Muscle of arm (tissue), 12 donors: ENCODE data around the gene DIAPH1. TPM values are rescaled to one million over a fixed set of nuclear protein-coding genes. Genes with fewer than 3 reads are reported as not detected.
A peak's percentile ranks its signal among the peaks of the same experiment; 100 is the strongest.

Experiments used
- DNase-seq: peaks from one replicate; pipeline ENCODE4 v3.0.0-alpha.2; 2013
- polyA plus RNA-seq, 12 donors: library from polyadenylated mRNA; unstranded; fragments of 120-200 nt; gene quantifications; one replicate each; pipeline ENCODE4 v1.2.1, GENCODE V29; 2013; ENCODE audit not compliant: insufficient read length in 12 of 12

The DIAPH1 gene
- polyA plus RNA-seq, 12 donors, result 19.9 to 47.9 (median 22.4) TPM; not detected in 1

DNA sequence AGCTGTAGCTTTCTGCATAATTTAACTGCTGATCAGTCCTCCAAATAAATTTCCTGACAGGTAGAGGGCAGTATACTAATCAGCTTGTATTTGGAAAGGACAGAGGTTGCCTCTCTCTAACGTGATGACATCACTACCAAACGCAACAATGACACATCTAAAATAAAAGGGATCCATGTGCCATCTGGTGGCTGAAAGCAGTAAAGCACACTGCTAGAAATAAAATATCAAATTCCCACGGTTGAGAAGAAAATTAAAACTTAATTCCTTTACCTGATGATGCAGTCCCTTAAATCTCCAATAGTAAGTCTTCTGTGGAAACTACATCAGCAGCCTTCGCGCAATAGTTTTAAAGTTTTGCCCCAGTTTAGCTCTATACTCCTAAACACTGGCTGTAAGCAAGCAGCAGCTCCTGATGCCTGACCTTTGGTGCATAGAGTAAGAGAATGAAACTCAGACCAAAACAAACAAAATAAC lies 54.5 kb downstream of the DIAPH1 start:
- peak; percentile 91 for DNase-seq

DNA sequence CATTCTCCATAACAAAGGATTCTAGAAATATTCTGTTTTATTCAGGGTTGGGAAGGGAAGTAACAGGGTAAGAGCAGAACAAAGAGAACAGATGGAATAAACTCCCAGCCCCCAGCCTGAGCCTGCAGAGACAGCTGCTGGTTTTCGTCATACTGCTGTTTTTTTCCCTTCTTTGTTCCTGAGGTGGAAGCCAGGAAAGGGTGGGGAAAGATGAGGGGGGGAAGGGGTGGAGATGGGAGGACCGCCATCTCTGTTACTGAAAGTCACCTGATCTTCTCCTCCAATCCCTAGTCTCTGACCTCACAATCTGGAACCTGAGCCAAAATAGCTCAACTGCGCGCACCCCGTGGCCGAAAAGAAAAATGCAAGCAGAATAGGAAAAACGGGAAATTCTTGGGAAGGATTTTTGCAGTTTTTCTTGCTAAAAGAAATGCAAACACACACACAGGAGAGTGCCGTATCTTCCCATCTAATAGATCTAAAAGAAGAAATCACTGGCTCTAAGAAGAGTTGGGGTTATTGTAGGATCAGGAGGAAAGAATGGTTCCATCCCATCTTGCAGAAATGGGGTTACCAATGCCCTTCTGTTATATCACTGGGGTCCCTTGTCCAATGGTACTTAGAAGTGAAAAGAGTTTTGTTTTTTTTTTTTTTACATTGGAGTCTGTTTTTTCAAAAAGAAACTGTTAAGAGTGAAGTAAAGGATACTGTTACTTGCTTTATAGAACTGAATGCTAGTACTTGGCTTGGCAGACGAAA lies 57.9 kb downstream of the DIAPH1 start:
- peak; percentile 97 for DNase-seq

DNA sequence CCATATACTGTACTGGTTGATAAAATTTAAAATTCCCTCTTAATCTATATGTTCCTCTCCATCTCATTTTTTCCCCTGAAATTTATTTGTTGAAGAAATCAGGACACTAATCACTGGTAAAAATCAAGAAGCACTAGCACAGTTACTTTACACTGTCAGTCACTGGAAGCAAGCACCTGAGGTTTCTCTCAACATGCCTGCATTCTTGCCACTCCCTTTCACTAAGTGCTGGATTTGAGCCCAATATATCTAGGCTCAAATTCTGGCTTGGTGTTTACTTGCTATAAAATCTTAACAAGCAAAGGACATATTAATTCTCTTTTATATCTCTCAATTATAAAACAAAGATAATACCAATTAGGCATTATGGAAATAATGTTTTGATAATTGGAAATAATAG lies 58.6 kb downstream of the DIAPH1 start:
- DNase-seq, result no peak

DNA sequence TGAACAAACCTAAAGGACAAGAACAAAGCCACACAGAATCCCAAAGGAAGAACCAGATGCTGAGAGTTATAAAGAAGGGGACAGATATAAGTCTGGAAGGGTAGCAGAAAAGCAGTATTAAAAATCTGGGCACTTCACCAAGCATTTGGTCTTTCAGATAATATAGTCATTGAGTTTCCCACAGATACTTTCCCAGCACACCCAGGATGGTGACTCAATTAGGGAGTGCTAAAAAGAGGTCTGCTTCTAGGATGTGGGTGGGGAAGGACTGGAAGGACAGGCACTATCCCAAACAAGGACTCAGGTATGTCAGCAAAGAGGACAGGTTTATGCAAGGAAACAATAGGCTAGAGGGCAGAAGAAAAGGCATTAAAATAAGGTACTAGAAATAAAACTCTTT lies 59.3 kb downstream of the DIAPH1 start:
- no peak for DNase-seq

DNA sequence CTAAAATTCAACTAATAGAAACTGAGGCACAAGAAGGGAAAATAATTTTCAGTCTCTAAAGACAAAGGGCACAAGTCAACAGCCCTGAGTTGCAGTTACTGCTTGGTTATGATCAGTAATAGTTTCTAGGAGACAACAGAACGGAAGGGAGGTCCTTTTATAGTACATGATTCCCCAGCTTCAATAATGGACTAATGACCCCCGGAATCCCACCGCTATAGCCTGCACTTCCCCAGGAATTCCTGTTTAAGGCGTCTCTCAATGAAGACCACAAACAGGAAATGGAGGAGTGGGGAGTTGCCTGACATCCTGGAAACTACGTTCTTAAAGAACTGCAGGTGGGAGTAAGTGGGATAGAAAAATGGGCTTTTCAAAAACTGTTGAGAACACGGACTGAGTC lies 60.6 kb downstream of the DIAPH1 start:
- no peak for DNase-seq

DNA sequence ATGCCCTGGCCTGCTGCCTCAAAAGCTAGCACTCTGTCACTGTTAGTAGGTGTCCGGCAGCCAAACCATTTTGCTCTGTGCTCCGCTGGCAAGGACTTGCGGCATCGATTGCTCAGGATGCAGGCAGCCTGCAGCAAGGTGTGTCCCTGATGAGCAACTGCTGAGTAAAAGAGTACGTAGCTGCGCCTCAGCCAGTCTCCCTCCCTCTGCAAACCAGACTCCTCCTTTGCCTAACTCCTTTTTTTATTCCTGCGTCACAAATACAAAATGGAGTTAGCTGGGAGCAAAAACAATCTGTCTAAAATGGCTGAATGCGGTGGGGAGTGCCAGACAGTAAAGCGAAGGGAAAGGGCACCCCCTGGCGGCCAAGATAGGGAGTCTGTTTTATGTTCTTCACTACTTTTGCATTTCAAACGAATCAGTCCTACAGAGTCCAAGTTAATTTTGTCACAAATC lies 61.1 kb downstream of the DIAPH1 start:
- peak; percentile 93 for DNase-seq

DNA sequence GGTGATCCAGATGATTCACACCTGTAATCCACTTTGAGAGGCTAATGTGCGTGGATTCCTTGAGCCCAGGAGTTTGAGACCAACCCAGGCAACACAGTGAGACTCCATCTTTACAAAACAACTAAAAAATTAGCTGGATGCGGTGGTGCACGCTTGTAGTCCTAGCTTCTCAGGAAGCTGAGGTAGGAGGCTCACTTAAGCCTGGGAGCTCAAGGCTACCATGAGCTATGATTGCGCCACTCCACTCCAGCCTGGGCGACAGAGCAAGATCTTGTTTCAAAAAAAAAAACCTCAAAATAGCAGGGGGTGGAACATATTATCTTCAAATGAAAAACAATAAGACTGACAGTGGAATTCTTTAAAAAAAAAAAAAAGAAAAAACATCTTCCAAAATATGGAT lies 70.9 kb downstream of the DIAPH1 start:
- DNase-seq, result no peak

DNA sequence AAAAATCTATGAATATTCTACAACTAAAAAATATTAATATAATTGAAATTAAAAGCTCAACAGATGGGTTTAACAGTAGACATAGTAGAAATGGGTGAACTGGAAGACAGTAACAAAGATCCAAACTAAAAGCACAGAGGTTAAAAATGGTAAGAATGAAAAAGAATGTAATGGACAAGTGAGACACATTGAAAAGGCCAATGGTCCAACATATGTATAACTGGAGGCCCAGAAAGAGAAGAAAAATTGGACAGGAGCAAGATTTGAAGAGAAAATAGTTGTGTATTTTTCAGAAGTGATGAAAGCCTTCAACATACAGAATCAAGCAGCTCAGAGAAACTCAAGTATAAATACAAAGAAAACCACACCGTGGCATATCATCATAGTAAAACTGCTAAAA lies 71.3 kb downstream of the DIAPH1 start:
- DNase-seq, result no peak

DNA sequence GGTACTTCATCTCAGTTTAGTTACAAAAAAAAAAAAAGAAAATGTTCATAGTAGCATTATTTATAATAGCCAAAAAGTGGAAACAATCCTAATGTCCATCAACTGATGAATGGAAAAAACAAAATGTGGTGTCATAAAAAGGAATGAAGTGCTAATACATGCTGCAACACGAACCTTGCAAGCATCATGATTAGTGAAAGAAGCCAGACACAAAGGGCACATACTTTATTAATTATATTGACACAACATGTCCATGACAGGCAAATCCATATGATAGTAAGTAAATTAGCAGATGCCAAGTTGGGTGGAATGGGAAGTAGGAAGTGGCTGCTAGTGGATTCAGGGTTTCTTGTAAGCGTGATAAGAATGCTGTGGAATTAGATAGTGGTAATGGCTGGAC lies 75.7 kb downstream of the DIAPH1 start:
- no peak for DNase-seq

DNA sequence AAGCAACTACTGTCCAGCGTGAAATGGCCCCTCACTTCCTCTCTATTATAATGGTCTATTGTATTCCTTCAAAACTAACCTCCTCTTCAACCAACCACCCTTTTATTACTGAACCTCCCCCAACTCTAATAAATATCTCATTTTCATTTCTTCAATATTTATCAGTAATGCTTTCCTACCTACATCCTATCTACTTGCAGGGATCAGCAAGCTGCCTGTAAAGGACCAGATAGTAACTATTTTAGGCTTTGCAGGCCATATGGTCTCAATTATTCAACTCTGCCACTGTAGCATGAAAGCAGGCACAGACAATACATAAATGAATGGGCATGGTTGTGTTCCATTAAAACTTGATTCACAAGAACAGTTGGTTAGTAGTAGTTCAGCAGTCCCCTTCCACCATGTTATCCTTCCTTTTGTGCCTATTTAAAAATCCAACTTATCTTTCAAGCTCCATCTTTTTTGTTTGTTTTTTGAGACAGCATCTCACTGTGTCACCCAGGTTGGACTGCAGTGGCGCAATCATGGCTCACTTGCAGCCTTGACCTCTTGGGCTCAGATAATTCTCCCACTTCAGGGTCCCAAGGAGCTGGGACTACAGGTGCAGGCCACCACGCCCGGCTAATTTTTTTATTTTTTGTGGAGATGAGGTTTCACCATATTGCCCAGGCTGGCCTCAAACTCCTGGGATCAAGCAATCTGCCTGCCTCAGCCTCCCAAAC lies 84.1 kb downstream of the DIAPH1 start:
- DNase-seq, result no peak

DNA sequence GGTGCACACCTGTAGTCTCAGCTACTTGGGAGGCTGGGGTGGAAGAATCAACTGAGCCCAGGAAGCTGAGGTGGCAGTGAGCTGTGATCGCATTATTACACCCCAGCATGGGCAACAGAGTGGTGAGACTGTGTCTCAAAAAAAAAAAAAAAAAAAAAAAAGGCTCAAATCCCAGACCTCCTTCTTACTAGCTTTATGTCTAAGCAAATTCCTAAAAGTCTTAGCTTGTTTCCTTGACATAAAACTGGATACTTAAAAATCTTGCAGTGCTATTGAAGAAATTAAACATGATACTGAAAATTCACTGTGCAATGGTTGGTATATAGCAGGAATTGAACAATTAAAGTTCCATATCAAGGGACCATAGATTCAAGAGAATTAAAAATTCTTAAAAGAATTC lies 84.9 kb downstream of the DIAPH1 start:
- no peak for DNase-seq

DNA sequence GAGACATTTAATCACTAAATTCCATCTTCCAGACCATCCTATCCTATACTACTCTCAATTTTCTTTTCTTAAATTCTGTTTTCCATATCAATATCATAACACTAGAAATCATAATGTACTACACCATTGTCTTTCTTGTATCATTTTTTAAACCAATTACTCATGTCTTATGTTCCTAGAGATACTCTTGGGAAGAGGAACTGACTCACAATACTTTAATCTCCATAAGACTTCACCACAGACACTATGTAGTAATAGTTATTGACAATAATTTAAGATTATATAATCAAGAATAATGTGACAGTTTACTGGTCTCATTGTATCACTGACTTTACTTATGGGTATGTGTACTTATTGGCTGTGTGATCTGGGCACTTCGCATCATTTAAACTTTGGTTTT lies 86.1 kb downstream of the DIAPH1 start:
- no peak for DNase-seq

DNA sequence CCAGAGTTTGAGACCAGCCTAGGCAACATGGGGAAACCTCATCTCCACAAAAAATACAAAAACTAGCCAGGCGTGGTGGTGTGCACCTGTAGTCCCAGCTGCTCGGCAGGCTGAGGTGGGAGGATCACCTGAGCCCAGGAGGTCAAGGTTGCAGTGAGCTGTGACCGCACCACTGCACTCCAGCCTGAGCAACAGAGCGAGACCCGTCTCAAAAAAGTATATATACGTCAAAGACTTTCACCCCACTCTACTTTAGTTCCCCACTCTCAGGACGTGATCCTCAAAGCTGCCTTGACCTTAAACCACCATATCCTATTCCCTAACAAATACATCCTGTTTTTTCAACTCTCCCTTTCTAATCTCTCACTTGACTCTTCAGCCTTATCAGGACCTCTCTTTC lies 88.9 kb downstream of the DIAPH1 start:
- no peak for DNase-seq

DNA sequence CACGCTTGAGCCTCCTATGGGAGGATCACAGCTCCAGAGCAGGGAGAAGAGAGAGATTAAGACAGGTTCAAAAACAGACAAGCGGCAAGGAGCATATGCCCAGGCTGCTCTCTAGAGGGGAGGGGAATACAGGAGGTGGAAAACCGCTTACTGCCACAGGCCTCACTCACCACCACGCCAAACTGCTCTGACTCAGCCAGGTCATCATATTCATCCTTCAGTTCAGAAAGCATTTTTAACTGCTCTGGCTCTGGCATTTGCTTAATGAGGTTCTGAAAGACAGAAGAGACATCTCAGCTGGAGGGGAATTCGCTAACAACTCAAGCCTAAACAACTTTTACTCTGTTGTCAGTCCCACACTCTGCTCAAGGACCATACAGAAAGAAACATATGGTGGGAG lies 89.8 kb downstream of the DIAPH1 start:
- DNase-seq, result peak; percentile 49

DNA sequence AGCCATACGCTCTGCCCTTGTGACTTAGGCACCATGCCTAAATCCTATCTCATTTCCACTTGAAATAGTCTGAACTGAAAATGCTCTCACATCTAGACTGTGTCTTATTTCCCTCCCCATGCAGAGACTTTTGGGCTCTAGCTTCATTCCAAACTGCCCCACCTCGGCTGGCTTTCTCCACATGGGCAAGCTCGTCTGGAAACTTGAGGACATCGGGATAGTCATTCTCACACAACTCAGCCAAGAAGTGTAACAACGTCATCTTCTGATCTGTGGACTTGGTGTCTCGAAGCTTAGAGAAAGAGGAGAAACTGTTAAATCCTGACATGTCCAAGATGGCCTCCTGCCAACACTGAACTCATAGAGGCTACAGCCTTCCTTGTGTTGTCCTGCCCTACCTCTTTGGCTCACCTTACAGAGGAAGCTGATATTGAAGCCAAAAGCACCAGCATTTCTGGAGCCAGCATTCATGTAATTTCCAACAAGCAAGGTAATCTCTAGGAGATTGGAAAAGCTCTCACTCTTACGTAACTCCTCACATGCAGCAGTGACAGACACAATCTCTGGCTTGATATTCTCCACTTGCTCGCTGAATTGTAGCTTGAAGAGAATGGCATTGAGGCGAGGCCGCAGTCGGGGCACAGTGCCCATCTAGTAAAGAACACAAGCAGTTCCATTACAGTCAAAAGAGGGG lies 90.4 kb downstream of the DIAPH1 start:
- peak; percentile 88 for DNase-seq

DNA sequence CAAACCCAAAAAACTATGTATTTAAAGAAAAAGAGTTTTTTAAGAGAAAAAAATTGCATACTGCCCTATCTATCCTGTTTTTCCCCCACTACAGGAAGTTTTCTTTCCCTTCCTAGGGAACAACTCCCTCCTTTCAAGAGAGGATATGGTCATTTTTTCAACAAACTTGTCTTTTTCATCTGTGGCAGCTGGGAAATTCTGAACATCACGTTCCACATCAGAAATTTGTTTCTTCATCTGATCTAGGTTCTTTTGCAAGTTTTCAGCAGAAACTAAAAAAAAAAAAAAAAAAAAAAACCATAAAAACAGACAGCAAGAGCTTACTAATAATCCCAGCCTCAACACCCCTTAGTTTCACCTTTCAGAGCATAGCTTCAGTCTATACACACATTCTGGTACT lies 91.4 kb downstream of the DIAPH1 start:
- no peak for DNase-seq

DNA sequence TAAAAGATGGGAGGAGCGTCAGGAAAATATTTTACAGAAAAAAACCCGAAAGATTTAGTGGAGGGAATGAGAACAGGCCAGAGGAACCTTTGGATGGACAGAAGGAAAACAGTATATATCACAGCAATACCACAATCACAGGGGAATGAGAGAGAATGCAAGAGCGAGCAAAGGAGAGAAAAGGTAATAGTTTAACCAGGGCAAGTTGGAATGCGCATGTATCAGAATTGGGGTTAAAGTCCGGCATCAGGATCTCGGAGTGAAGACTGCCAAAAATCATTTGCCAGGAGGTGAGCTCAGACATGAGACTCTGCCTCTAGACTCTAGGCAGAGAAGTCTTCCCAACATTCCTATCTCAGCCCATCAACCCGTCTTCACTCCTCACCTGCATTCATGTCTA lies 93.1 kb downstream of the DIAPH1 start:
- peak; percentile 40 for DNase-seq

DNA sequence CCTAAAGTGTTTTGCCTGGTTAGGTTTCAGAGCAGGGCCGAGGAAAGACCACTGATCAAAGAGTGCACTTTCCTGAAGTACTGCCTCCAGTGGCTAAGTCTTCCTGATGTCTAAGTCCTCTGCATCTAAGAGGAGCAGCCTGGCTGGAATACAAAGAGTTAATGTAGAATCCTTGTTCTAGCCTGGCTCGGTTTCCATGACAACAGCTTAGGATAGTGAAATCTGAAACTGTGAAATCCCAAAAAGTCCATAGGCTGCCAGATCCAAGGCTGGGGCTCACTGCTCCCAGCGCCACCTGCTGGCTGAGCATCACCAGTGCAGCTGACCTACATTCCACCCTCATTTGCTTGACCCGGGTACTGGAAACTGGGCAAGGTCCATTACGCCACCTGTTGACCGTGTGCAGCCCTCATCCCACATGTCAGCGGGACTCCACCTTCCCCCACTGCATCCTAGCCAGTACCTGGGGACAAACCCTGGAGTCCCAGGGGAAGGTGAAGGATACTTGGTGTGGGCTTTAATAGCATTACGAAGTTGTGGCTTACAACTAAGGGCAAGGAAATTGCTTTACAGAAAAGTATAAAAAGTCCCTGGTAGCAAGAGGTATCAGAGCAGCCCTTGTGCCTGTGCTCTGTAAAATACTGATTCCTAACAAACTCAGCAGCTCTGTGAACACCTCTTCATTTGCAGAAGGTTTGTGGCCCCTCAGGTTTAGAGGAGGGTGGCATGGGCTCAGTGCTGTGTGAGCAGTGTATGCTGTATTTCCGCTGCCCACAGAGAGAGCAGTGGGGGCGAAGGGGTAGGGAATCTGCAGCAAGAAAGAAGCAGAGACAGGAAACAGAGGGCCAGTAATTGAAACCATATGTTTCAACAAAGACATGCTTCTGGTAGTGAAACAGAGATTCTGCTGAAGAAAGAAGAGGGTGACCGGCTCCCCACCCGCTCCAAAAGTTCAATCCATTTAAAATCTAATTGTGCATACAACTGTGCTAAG lies 93.9 kb downstream of the DIAPH1 start:
- peak; percentile 96 for DNase-seq

DNA sequence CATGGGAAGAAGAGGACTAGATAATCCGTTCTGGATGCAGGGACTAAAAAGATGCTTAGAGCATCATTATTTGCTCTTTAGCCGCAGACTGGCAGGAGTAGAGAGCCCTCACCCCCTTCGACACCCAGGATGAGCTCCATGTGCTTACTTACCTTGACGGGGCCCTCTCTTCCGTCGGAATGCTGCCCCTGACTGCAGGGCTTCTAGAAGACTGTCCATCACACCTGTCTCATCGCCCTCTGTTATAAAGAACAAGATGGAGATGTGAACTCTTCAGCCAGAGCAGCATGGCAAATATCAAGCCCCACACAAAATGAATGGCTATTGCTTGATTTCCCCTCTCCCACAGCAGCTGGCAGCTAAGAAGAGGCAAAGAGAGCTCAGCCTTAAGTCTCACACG lies 94.8 kb downstream of the DIAPH1 start:
- no peak for DNase-seq

DNA sequence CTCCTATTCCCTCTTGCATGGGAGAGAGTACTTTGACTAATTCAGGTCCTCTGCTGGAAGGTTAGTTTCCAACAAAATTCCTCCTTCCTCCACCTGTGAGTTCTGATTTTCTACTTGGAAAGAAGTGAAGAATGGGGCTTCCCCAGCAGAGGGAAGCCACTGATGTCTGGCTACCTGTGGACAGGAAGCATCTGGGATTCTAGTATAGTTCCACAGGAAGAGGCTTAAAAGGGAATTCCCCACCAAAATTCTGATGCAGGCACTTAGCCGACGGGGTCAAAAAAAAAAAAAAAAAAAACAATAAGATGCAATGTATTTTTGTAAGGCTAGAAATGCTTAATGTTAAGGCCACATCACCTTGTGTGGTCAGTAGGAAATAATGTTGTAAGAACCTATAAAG lies 96.5 kb downstream of the DIAPH1 start:
- DNase-seq, result no peak

DNA sequence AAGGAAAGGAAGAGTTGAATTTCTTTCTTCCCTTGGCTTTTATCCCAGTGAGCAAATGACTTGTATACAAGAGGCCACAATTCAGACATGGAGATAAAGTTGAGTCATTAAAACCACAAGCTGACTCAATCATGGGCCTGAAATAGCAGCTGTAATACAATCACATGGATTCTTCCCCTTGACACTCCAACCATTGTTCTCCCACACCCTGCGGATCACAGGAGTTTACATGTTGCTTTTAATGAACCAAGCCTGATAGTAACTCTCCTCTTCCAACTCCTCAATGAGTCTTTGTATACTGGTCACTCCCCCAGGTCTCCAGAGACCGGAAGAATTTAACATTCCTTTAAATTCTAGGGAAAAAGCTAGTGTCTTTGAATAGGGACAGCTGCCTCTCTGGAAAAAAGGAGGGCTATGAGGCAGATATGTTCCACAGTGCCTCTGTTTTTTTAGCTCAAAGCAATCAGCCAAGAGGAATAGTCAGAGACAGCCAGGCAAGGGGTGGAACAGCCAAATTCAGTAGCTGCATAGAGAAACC lies 97.5 kb downstream of the DIAPH1 start:
- DNase-seq, result peak; percentile 80
